NCI-H510A (cell line): ENCODE data around the gene GBP7.
"Not testable (repeated sequence)": the region's sequence is repeated elsewhere in the genome, so short reads cannot be mapped to it uniquely, and the experiment has no call there.

Experiments used
- DNase-seq: peaks from one replicate; lab custom pipeline; 2025; lab: John Stamatoyannopoulos, UW

The GBP7 gene

GRCh38 chr1:89175601-89176256 lies at the start of gene GBP7:
TSS of gene GBP7 (minus strand) at chr1:89176003. CDS start at chr1:89171935, 4,068 bp downstream.
- DNase-seq = no peak

- DNase-seq = no peak
These were observed 45.5 kb upstream of the GBP7 start for GRCh38 chr1:89221341-89221740.

- DNase-seq = not testable (repeated sequence)
These were observed 44.0 kb upstream of the GBP7 start for GRCh38 chr1:89219851-89220250.

- not testable (repeated sequence) for DNase-seq
These were observed 43.1 kb upstream of the GBP7 start for GRCh38 chr1:89218941-89219340.

- no peak for DNase-seq
These were observed 37.5 kb upstream of the GBP7 start for GRCh38 chr1:89213347-89213746.

- no peak for DNase-seq
These were observed 35.3 kb upstream of the GBP7 start for GRCh38 chr1:89211035-89211634.

- DNase-seq = no peak
These were observed 30.6 kb upstream of the GBP7 start for GRCh38 chr1:89206373-89206772.

- DNase-seq = no peak
These were observed 27.4 kb upstream of the GBP7 start for GRCh38 chr1:89203166-89203565.

GRCh38 chr1:89201106-89201794 lies 25.4 kb upstream of the GBP7 start:
- no peak for DNase-seq

GRCh38 chr1:89200663-89201062 lies 24.9 kb upstream of the GBP7 start:
- DNase-seq = no peak

- no peak for DNase-seq
These were observed 23.8 kb upstream of the GBP7 start for GRCh38 chr1:89199525-89200031.

GRCh38 chr1:89198491-89199072 lies 22.8 kb upstream of the GBP7 start, which contains the start of gene GBP4:
TSS of gene GBP4 (minus strand) at chr1:89198942. CDS start at chr1:89198834, 108 bp downstream.
- DNase-seq = no peak

GRCh38 chr1:89198081-89198480 lies 22.3 kb upstream of the GBP7 start:
- DNase-seq = no peak

- DNase-seq = no peak
These were observed 19.7 kb upstream of the GBP7 start for GRCh38 chr1:89195476-89195875.

GRCh38 chr1:89191314-89191713 lies 15.5 kb upstream of the GBP7 start:
- DNase-seq = no peak

GRCh38 chr1:89190017-89190416 lies 14.2 kb upstream of the GBP7 start:
- no peak for DNase-seq

- DNase-seq = no peak
These were observed 3.5 kb upstream of the GBP7 start for GRCh38 chr1:89179343-89179742.

GRCh38 chr1:89176971-89177370 lies 1.2 kb upstream of the GBP7 start:
- no peak for DNase-seq

GRCh38 chr1:89174491-89174890 lies 1.3 kb downstream of the GBP7 start:
- no peak for DNase-seq

- no peak for DNase-seq
These were observed 3.2 kb downstream of the GBP7 start for GRCh38 chr1:89172468-89173143.

- DNase-seq = no peak
These were observed 4.8 kb downstream of the GBP7 start for GRCh38 chr1:89171067-89171438.
